Activated naive CD4-positive, alpha-beta T cell treated with anti-CD3 and anti-CD28 coated beads, Interleukin-2, amount 50 U/mL, for 72 hours (primary cell): ENCODE data around the gene RNASE9. TPM values are rescaled to one million over a fixed set of nuclear protein-coding genes. Genes with fewer than 3 reads are reported as not detected.
"Not testable (repeated sequence)": the region's sequence is repeated elsewhere in the genome, so short reads cannot be mapped to it uniquely, and the experiment has no call there.

Source experiments
- ATAC-seq, 2 donors: fragments of 150-1000 bp; cut with Tn5 transposase; 2 replicates each; pipeline ENCODE4 v1.10.0; 2021; ENCODE audit warnings: mild to moderate bottlenecking in 2 of 2, moderate library complexity in 2 of 2
- DNase-seq, 2 donors: peaks; one replicate each; pipeline ENCODE4 v3.0.0; 2021 to 2022; ENCODE audit warnings: low spot score in 2 of 2
- H3K27ac Mint-ChIP-seq, 2 donors: one replicate each; pipeline ENCODE4 v1.8.0; 2022; ENCODE audit warnings: mild to moderate bottlenecking in 2 of 2, mixed read lengths in 2 of 2
- H3K36me3 Mint-ChIP-seq, 2 donors: one replicate each; pipeline ENCODE4 v1.8.0; 2022; ENCODE audit warnings: mixed read lengths in 2 of 2
- H3K9me3 Mint-ChIP-seq, 2 donors: one replicate each; pipeline ENCODE4 v1.8.0; 2022; ENCODE audit warnings: mixed read lengths in 2 of 2
- total RNA-seq, 2 donors: library from RNA; stranded (reverse); gene quantifications; one replicate each; pipeline ENCODE4 v1.2.3, GENCODE V29; 2022

The RNASE9 gene
- total RNA-seq, 2 donors from 2014 or later = not detected

DNA sequence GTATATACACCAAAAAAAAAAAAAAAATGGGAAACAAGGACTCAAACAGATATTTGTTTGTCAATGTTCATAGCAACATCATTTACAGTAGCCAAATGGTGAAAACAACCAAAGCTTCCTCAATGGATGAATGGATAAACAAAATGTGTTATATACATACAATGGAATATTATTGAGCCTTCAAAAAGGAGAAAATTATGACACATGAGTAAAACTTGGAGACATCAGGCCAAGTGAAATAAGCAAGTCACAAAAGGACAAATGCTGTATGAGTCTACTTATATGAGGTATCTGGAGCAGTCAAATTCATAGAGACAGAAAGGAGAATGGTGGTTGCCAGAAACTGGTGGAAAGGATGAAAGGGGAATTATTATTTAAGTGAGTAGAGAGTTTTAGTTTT, 7.8 kb downstream of the RNASE9 start:
- no peaks in the 10 kb centered on the region for H3K9me3 Mint-ChIP-seq
- no peak overlapping the region for H3K27ac Mint-ChIP-seq
- no peaks in the 10 kb centered on the region for H3K36me3 Mint-ChIP-seq
- ATAC-seq = no peak
- DNase-seq = no peak

- Mint-ChIP-seq H3K27ac (no peak overlapping the region), H3K9me3 (no peaks in the 10 kb centered on the region), H3K36me3 (no peaks in the 10 kb centered on the region)
- no peak for ATAC-seq
- DNase-seq = no peak
Observed at GRCh38 chr14:20551606-20552005, 9.2 kb downstream of the RNASE9 start.

- no peak for DNase-seq
- Mint-ChIP-seq H3K36me3 (no peaks in the 10 kb centered on the region), H3K27ac (no peak overlapping the region), H3K9me3 (no peaks in the 10 kb centered on the region)
- ATAC-seq = no peak
Observed at GRCh38 chr14:20550926-20551325, 9.9 kb downstream of the RNASE9 start.

- ATAC-seq (no peak), DNase-seq (no peak)
- no peaks in the 10 kb centered on the region for H3K36me3 Mint-ChIP-seq
- no peaks in the 10 kb centered on the region for H3K9me3 Mint-ChIP-seq
- H3K27ac Mint-ChIP-seq = no peak overlapping the region
Observed at GRCh38 chr14:20548414-20549158, 12.3 kb downstream of the RNASE9 start.

GRCh38 chr14:20546877-20547276, 14.0 kb downstream of the RNASE9 start:
- ATAC-seq (no peak), DNase-seq (no peak)
- H3K27ac Mint-ChIP-seq = no peak overlapping the region
- H3K9me3 Mint-ChIP-seq = no peaks in the 10 kb centered on the region
- H3K36me3 Mint-ChIP-seq = no peaks in the 10 kb centered on the region

GRCh38 chr14:20539906-20540305, 20.9 kb downstream of the RNASE9 start:
- no peak for DNase-seq
- no peak overlapping the region for H3K27ac Mint-ChIP-seq
- H3K36me3 Mint-ChIP-seq = no peaks in the 10 kb centered on the region
- no peak for ATAC-seq
- no peaks in the 10 kb centered on the region for H3K9me3 Mint-ChIP-seq

DNA sequence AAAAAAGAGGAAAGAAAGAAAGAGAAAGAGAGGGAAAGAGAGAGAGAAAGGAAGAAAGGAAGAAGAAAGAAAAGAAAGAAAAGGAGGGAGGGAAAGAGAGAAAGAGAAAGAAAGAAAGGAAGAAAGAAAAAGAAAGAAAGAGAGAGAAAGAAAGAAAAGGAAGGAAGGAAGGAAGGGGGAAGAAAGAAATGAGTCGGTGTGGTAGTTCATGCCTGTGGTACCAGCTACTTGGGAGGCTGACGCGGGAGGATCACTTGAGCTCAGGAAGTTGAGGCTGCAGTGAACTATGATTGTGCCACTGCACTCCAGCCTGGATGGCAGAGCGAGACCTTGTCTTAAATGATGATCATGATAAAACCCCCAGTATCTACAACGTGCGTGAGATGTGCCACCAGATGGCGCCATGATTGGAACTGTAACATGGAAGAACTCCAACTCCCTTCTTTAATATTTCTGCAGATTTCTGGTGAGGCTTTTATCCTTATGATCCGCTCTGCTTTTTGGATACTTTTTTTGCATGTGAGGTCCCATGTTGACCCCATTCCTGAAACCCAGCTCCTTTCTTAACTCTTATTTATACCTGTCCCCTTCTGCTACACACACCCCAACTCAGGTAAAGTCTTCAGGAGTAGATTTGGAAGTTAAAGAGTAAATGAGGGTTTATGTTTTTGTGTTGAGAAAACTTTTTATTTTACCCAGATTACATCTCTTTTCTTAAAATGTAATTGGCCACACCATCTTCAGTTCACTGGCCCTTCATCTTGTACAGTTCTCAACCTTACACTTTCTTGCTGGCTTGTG, 29.9 kb downstream of the RNASE9 start:
- Mint-ChIP-seq H3K36me3 (no peaks in the 10 kb centered on the region), H3K27ac (peak overlapping the region in 1 of 2 donors; percentile 30), H3K9me3 (no peaks in the 10 kb centered on the region)
- peak; percentile 93 to 96 for ATAC-seq
- peak; percentile 58 to 63 for DNase-seq

GRCh38 chr14:20529806-20530205, 31.0 kb downstream of the RNASE9 start:
- Mint-ChIP-seq H3K27ac (no peak overlapping the region), H3K36me3 (no peaks in the 10 kb centered on the region), H3K9me3 (no peaks in the 10 kb centered on the region)
- no peak for DNase-seq
- no peak for ATAC-seq

- Mint-ChIP-seq H3K9me3 (no peaks in the 10 kb centered on the region), H3K27ac (no peak overlapping the region), H3K36me3 (no peaks in the 10 kb centered on the region)
- no peak for DNase-seq
- no peak for ATAC-seq
Observed at GRCh38 chr14:20524027-20524426, 36.8 kb downstream of the RNASE9 start.

- Mint-ChIP-seq H3K9me3 (no peaks in the 10 kb centered on the region), H3K27ac (no peak overlapping the region), H3K36me3 (no peaks in the 10 kb centered on the region)
- ATAC-seq (no peak), DNase-seq (no peak)
Observed at GRCh38 chr14:20522332-20522731, 38.5 kb downstream of the RNASE9 start.

GRCh38 chr14:20516921-20517320, 43.9 kb downstream of the RNASE9 start:
- ATAC-seq (no peak), DNase-seq (no peak)

GRCh38 chr14:20515846-20516245, 45.0 kb downstream of the RNASE9 start:
- DNase-seq (no peak), ATAC-seq (no peak)
- H3K9me3 Mint-ChIP-seq = no peaks in the 10 kb centered on the region
- no peak overlapping the region for H3K27ac Mint-ChIP-seq
- no peaks in the 10 kb centered on the region for H3K36me3 Mint-ChIP-seq

More at GRCh38 chr14:20516921-20517320, 43.9 kb downstream of the RNASE9 start:
- no peak overlapping the region for H3K27ac Mint-ChIP-seq
- no peaks in the 10 kb centered on the region for H3K36me3 Mint-ChIP-seq
- H3K9me3 Mint-ChIP-seq = no peaks in the 10 kb centered on the region

GRCh38 chr14:20512177-20512905, 48.5 kb downstream of the RNASE9 start:
- H3K9me3 Mint-ChIP-seq = no peaks in the 10 kb centered on the region
- DNase-seq = no peak

GRCh38 chr14:20508367-20508766, 52.5 kb downstream of the RNASE9 start:
- DNase-seq (no peak), ATAC-seq (no peak)
- H3K27ac Mint-ChIP-seq = no peak overlapping the region
- H3K9me3 Mint-ChIP-seq = no peaks in the 10 kb centered on the region
- H3K36me3 Mint-ChIP-seq = no peaks in the 10 kb centered on the region

More at GRCh38 chr14:20512177-20512905, 48.5 kb downstream of the RNASE9 start:
- no peaks in the 10 kb centered on the region for H3K36me3 Mint-ChIP-seq
- no peak for ATAC-seq
- H3K27ac Mint-ChIP-seq = no peak overlapping the region

- H3K27ac Mint-ChIP-seq, DNase-seq, ATAC-seq, H3K36me3 Mint-ChIP-seq, H3K9me3 Mint-ChIP-seq: not testable (repeated sequence)
Observed at GRCh38 chr14:20507537-20507936, 53.3 kb downstream of the RNASE9 start.

GRCh38 chr14:20506752-20507151, 54.1 kb downstream of the RNASE9 start:
- ATAC-seq, H3K36me3 Mint-ChIP-seq, DNase-seq, H3K9me3 Mint-ChIP-seq, H3K27ac Mint-ChIP-seq: not testable (repeated sequence)

- not testable (repeated sequence) for H3K36me3 Mint-ChIP-seq, DNase-seq, H3K27ac Mint-ChIP-seq, H3K9me3 Mint-ChIP-seq, ATAC-seq
Observed at GRCh38 chr14:20506276-20506675, 54.6 kb downstream of the RNASE9 start.
